Stimulated activated CD4-positive, alpha-beta T cell treated with anti-CD3 and anti-CD28 coated beads, Interleukin-1b, Interleukin-23, amount 100 ng/mL, for 1 hour (primary cell): ENCODE results near the gene SLC9A9.

Experiments
- DNase-seq, 2 donors: peaks; one replicate each; pipeline ENCODE4 v3.0.0-alpha.2; 2020; ENCODE audit warnings: low read depth in 2 of 2

The SLC9A9 gene

GRCh38 chr3:143600756-143601718 lies 247.2 kb downstream of the SLC9A9 start:
- DNase-seq, result no peak

DNA sequence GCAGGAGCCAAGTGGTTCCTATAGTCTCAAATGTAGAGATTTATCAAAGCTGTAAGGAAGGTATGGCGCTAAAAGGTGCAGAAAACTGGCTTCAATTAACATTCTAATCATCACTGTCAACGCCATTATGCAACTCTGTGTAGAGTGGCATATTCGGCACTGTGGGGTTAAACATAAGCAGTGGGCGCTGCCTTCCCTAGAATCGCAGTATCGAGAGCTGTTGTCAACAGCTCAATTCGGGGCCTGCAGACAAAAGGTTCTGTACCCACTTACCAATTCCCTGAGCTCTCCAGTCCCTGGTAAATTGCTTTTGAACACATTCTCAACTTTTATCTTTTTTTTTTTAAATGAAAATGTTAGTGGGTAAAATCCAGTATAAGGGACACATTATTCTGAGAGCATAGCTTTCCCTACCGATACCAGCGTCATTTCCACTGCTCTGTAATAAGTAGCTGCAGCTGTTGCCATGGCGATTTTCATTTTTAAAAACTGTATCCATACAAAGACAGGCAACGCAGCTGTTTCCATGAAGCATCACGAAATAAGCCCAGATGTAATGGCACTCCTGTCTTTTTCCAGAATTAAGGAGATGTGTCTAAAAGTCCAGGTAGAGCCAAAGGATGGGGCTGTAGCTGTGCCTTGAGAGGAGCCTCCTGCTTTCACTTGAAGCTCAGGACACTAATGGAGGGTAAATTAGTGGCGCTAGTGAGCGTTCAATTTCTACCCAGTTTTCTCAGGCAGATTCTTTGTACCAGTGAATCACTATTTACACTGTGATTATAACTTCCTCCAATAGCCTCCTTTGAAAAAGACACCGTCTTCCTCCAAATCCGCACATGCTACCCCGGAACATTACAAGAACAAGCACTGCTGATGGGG lies 250.3 kb downstream of the SLC9A9 start:
- no peak for DNase-seq

DNA sequence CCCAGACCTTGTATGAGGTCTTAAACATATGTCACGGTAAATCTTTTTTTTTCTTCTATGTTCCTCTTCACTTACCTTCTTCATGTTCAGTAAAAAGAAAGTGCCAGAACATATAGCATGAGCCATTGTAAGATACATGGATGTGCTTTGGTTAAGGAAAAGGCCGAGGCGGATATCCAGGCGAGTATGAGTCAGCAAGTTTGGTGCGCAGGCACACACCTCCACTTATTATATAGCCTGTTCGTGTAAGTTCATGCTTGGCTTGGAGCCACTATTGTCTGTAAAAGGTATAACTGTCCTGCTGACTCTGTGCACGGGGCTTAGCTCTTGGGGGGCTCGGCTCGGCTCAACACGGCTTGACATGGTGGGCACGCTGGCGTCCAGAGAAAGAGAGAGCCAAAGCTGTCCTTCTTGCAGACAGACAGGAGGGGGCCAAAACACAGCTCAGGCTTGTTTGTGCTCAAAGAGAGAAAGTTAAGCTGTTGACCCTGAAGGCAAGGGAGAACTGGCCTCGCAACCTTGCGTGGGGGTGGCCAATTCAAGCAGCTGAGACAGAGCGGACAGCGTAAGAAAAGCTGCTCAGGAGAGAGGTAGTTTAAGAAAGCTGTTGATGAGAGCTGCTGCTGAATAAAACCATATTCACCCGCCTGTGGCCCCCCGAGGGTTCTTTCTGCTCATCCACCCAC lies 251.2 kb downstream of the SLC9A9 start:
- no peak for DNase-seq

DNA sequence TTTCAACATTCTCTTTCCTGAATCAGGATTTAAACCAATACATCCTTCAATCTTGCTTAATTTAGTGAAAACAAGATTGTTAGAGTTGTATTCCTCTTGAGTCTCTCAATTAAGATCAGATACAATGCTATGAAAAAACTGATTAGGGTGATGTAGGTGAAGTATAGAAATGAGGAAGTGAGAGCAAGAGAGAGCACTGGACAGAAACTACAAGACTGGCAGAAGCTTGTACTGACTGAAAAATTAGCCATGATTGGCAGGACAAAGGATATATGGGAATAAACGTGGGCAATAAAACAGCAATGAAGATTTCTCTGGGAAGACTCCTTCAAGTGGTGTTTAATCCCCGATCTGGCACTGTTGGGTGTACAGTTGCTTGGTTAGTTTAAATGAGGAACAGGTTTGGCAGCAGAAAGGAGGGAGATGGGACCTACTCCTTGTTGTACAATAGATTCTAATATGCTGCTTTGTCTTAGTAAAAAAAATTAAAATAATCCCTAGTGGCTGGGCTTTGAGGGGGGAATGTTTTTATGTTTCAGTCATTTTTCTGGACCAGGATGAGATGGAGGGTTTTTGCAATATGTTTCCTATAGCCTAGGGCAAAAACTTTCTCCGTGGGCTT lies 252.7 kb downstream of the SLC9A9 start:
- DNase-seq, result no peak

DNA sequence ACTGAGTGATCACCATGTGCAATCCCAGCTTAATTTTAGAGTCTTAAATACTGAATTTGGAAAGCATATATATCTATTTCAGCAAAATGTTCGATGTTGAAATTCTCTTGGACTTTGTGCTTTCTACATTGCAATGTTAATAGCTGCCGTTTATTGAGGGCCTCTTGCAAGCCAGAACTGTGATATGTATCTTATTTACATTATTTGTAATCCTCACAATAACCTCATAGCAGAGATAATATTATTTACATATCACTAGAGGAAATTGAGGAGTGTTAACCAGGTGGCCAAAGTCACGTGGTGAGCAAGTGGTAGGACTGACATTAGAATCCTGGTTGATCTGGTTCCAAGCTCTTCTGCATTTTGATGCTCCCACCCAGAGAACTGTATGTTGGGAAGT lies 254.1 kb downstream of the SLC9A9 start:
- no peak for DNase-seq

DNA sequence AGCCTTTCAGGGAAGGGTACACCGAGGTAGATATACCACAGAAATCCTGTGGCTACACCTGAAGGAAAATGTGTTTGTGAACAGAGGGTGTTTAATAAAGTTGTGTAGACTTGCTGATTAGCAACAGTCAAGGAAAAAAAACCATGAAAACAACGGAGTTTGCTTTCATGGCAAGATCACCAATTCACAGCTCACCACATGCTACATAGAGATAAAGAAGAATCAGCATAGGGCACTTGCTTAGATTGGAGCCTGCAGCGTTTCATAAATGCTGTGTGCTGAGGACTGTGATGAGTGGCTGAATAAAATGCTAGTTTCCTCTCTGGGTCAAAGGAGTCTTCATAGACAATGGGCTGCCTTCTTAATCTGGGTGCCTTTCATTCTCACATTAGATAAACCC lies 257.6 kb downstream of the SLC9A9 start:
- no peak for DNase-seq

DNA sequence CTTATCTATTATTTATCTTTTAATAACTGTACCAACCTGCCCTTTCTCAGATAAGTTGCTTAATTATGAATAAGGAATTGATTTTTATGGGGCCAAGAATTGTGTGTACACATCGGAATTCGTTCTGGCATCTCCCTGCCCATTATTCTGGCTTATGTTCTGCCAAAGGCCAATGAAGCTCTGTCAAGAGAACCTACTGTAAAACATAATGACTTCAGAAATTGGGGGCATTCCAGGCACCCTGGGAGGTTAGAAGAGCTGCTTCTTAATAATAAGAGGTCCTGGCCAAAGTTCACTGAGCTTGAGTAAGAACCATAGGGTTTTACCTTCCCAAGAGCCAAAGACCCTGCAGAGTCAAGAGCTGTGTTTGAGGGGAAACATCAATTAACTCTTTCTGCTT lies 261.7 kb downstream of the SLC9A9 start:
- no peak for DNase-seq

DNA sequence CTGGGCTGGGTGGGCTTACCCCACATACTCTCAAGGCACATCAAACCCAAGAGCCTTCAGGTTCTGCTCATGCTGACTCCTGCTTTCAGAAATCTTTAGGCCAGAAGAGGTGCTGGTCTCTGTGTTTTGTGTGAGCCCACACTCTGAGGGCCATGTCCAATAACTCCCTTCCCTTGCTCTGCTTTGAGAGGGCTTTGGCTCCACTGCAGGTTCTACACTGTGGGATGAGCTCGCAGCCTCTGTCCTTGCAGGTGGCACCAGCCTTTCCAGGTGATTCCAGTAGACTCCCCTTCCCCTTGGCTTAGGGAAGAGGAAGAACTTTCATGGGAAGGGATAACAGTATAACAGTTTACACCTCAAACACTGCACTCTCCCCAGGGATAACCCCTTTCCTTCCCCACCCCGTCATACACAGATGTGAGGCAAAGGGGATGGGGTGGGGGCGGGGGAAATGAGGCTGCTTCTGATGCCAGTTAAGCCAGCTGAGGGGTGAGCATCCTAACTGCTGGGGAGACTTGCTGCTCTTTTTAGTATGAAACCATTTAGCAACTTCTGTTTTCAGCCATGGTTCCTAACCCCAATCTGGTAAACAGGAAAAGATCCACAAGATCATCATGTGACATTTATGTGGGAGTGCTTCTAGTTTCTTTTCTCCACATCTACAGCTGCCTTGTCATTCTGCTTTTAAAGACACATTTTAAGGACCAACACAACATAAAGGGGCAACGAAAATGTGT lies 262.4 kb downstream of the SLC9A9 start:
- no peak for DNase-seq

DNA sequence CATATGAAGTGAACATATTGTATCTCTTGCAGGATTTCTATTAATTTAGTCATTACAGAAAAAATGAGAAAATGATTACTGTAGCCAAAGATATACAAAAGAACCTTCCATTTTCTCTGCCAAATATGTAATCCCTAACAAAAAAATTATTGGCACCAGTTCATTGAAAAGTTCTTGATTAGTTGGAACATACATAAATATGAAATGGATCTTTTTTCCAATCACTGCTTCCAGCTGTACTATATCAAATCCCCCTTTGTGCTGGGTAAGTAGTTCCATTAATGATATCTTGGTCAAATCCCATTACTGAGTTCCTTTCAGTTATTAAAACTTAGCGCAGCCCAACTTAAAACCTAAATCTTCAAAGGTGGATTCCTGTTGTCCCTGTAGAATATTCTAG lies 263.8 kb downstream of the SLC9A9 start:
- DNase-seq, result no peak

DNA sequence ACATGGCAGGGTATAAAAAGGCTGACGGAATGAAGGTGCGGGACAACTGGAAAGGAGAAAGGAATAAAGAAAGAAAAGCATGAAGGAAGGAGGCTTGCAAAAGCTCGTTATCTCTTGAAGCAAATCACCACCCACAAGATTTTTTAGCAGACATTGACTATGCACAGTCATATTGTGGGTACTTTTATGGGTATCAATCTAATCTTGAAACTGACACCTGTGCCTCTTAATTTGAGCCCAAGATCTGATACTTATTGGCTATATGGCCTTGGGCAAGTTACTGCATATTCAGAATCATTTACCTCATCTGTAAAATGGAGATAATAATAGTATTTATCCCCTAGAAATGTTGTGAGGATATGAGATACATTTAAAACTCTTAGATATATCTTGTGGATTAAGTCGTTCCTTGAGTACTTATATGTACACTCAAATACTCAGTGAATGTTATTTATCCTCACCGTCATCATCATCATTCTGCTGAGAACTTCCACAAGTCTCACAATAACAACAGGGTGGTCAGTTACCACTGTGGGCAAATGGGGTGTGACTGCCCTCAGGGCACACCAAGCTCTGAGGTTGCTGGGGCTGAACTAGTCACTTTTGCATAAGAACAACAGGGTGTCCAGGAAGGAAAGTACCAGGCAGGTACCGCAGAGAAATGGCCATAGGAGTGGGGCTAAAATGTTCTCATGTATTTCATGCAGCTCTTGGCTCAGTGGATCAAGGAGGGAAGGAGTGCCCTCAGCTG lies 266.1 kb downstream of the SLC9A9 start:
- DNase-seq, result no peak

GRCh38 chr3:143578810-143579435 lies 269.3 kb downstream of the SLC9A9 start:
- no peak for DNase-seq

GRCh38 chr3:143576568-143577270 lies 271.5 kb downstream of the SLC9A9 start:
- no peak for DNase-seq

DNA sequence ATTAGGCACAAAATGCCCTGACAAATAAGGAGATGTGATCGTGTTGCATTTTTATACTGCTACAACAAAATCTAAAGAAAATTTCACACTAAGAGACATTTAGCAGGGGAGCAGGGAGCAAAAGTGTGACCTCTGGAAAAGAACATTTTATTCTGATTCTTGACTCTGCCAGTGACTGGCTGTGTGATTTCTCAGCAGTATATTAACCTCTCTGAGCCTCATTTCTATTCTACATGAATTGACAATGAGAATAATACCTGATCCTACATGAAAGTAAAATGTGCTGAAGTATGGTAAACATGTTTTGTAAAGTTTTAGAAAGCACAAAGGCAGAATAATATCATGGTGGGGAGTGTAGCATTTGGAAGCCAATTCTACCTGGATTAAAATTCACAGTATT lies 273.3 kb downstream of the SLC9A9 start:
- no peak for DNase-seq

GRCh38 chr3:143573610-143574303 lies 274.5 kb downstream of the SLC9A9 start:
- no peak for DNase-seq

DNA sequence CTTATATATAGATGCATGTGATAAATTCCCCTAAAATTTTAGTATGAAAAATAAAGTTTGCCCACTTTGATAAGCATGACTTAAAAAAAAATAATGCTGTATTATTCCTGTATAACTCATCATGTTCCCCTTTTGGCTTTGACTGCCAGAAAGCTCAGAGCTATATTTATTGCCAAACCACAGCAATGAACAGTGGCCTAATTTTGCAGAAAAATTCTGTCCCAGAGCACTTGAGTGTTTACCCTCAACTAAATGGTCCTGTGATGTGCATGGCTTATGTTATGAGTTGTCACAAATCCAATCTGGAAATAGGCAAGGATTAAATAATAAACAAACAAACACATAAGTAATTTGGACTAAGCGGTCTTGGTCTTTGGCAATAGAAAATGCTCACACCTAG lies 276.7 kb downstream of the SLC9A9 start:
- DNase-seq, result no peak

- DNase-seq, result no peak
Observed at GRCh38 chr3:143567823-143568222, 280.4 kb downstream of the SLC9A9 start.

- no peak for DNase-seq
Observed at GRCh38 chr3:143565951-143566350, 282.3 kb downstream of the SLC9A9 start.

DNA sequence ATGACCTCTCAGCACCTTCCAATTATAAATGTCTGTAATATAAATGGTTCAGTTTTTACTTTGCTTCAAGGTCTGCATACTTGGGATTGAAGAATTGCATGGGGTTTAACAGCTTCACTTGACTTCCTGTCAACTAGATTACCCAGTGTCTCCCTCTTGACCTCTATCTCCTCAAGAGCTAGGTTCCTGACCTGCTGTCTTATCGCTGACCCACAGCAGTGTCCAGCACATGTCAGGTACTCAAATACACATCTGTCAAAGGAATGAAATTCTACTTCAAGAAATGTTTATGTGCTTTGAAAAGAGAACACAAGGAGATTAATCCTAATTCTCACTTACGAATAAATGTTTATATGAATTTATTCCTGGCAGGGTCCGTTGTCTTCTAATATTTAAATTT lies 284.5 kb downstream of the SLC9A9 start:
- DNase-seq, result no peak

- no peak for DNase-seq
Observed at GRCh38 chr3:143562789-143563188, 285.5 kb downstream of the SLC9A9 start.
